ENCODE data around the gene CAGE1.

GRCh38 chr6:7334685-7335084 is 54.9 kb downstream of the CAGE1 start:
- no peak for TF ChIP-seq CTCF (IDR thresholded peaks at IDR 0.05; ENCODE audit: extremely low read depth in 1 of 2, insufficient read depth in 1 of 2, low read depth in 1 of 2, low read length in 2 of 2)
- no peak for TF ChIP-seq EZH2 (IDR thresholded peaks at IDR 0.05; ENCODE audit: borderline replicate concordance, low read depth, low read length, severe bottlenecking)
- no peak for TF ChIP-seq POLR2AphosphoS5 (IDR thresholded peaks at IDR 0.05; ENCODE audit: insufficient read depth, low read depth, low read length)

All from endothelial cell of umbilical vein (primary cell).